Measurements from ENCODE around the gene ITGB2.
A peak's percentile ranks its signal among the peaks of the same experiment; 100 is the strongest.
"Not testable (repeated sequence)": the region's sequence is repeated elsewhere in the genome, so short reads cannot be mapped to it uniquely, and the experiment has no call there.

The ITGB2 gene

GRCh38 chr21:44883250-44883649 lies 37.4 kb downstream of the ITGB2 start:
- no peak for DNase-seq

- DNase-seq, result no peak
These were observed 39.4 kb downstream of the ITGB2 start for GRCh38 chr21:44881198-44881872.

- no peak for DNase-seq
These were observed 40.1 kb downstream of the ITGB2 start for GRCh38 chr21:44880405-44881197.

- not testable (repeated sequence) for DNase-seq
These were observed 41.5 kb downstream of the ITGB2 start for GRCh38 chr21:44879238-44879637.

- DNase-seq, result no peak
These were observed 42.4 kb downstream of the ITGB2 start for GRCh38 chr21:44878053-44878982.

GRCh38 chr21:44876849-44877575 lies 43.7 kb downstream of the ITGB2 start:
- DNase-seq, result no peak

GRCh38 chr21:44875316-44875700 lies 45.4 kb downstream of the ITGB2 start:
- no peak for DNase-seq

- DNase-seq, result peak; percentile 26
These were observed 46.0 kb downstream of the ITGB2 start for GRCh38 chr21:44874497-44875315.

- DNase-seq, result no peak
These were observed 46.5 kb downstream of the ITGB2 start for GRCh38 chr21:44874240-44874496.

GRCh38 chr21:44873356-44874239 lies 47.1 kb downstream of the ITGB2 start, which contains the start of gene PTTG1IP:
PTTG1IP (minus strand) TSS chr21:44873690; CDS start chr21:44873616, 74 bp downstream.
- DNase-seq, result peak; percentile 99

GRCh38 chr21:44872649-44873355 lies 47.9 kb downstream of the ITGB2 start:
- no peak for DNase-seq

- no peak for DNase-seq
These were observed 48.4 kb downstream of the ITGB2 start for GRCh38 chr21:44872323-44872648.

GRCh38 chr21:44871576-44872269 lies 49.0 kb downstream of the ITGB2 start:
- no peak for DNase-seq

GRCh38 chr21:44870748-44871495 lies 49.8 kb downstream of the ITGB2 start:
- no peak for DNase-seq

GRCh38 chr21:44869781-44870747 lies 50.6 kb downstream of the ITGB2 start:
- no peak for DNase-seq

- no peak for DNase-seq
These were observed 52.0 kb downstream of the ITGB2 start for GRCh38 chr21:44868707-44869106.

- DNase-seq, result no peak
These were observed 52.5 kb downstream of the ITGB2 start for GRCh38 chr21:44867999-44868700.
